ENCODE measurements around the gene C5orf58. TPM values are rescaled to one million over a fixed set of nuclear protein-coding genes. Genes with fewer than 3 reads are reported as not detected.

C5orf58 gene
- total and polyA plus RNA-seq, 9 of the 15 experiments (the other 6 are each of a cell fraction or from before 2014, with no cell fraction given): 1.5 to 7.6 (median 5.3) TPM

- in situ Hi-C loops (cut with MboI) (no loop called here), intact Hi-C loops (cut with micrococcal nuclease) (loop anchor here (1.0 to 2.0 kb wide), 2 partner anchors 65 to 147 kb away; no protein-coding TSS in a partner anchor)
- CTCF ChIA-PET (ENCODE audit: low intra/inter-chr PET ratio): interaction anchor here (0.6 to 2.0 kb wide), 3 partner anchors 60 to 65 kb away, joined by 3 to 10 read pairs (median 4); no protein-coding TSS in a partner anchor
- H3K9ac ChIP-seq (ENCODE audit: insufficient read depth in 1 of 2, low read depth in 2 of 2, low read length in 2 of 2): no peak overlapping the region
- H3K4me2 ChIP-seq (ENCODE audit: insufficient read depth, low read length): no peak overlapping the region
- no peaks in the 10 kb centered on the region for H3K79me2 ChIP-seq (ENCODE audit: control insufficient read depth, insufficient read depth, low read length)
- peak; percentile 57 for ATAC-seq
- H3K27me3 ChIP-seq (ENCODE audit: control insufficient read depth in 2 of 2, insufficient read depth in 2 of 2, low read length in 2 of 2): no peaks in the 10 kb centered on the region
- no peak overlapping the region for H2AFZ ChIP-seq (ENCODE audit: low read depth, low read length)
- 34% methylated on average over 8 of the region's 8 CpGs for WGBS (ENCODE audit: insufficient coverage, low coverage, missing lambda C conversion rate)
- H3K4me1 ChIP-seq (replicated peaks in 1 of 2; ENCODE audit: control insufficient read depth in 2 of 2, insufficient read depth in 2 of 2, low read length in 2 of 2): peaks cover 3 to 31% of the 10 kb centered on the region in 2 experiments; a peak in 4 of 5 replicates
- H3K27ac ChIP-seq (ENCODE audit: extremely low read depth, low read depth, low read length): no peak overlapping the region
- FAIRE-seq: peak; percentile 55
- H3K36me3 ChIP-seq (ENCODE audit: control insufficient read depth, insufficient read depth, low read length): peaks cover 9% of the 10 kb centered on the region; the same call in 2 of the 3 replicates
- BruUV-seq (replicated peaks): no TSS peak
- no peaks in the 10 kb centered on the region for H3K9me3 ChIP-seq (replicated peaks; ENCODE audit: control insufficient read depth, insufficient read depth, low read depth, low read length)
- no peak overlapping the region for H3K4me3 ChIP-seq
- H4K20me1 ChIP-seq (replicated peaks; ENCODE audit: control insufficient read depth, insufficient read depth, low read length): no peaks in the 10 kb centered on the region; the same call in 1 of the 2 replicates
- POLR2A ChIA-PET: interaction anchor here (0.5 to 0.7 kb wide), 4 partner anchors 74 to 1562 kb away, joined by 3 to 5 read pairs (median 3); no protein-coding TSS in a partner anchor
- peak in 2 of 4 experiments; percentile 39 to 67 for DNase-seq (ENCODE audit: extremely low read depth in 1 of 4, low spot score in 3 of 4)
- H3K9me1 ChIP-seq (ENCODE audit: control insufficient read depth, insufficient read depth, low read length): no peaks in the 10 kb centered on the region
- TF ChIP-seq CTCF (IDR thresholded peaks at IDR 0.05 in 2 of 3, conservative IDR thresholded peaks at IDR 0.05 in 1 of 3; ENCODE audit: insufficient read depth in 2 of 3, low read depth in 1 of 3, low read length in 3 of 3): peak; percentile 36 to 66 (median 57); a peak in 4 of 6 replicates
- TF ChIP-seq CHAMP1 (IDR thresholded peaks at IDR 0.05): no peak
- TF ChIP-seq ZNF740 (CRISPR knock-in tag; IDR thresholded peaks at IDR 0.05): no peak
- no peak for TF ChIP-seq ZNF740 (tag; IDR thresholded peaks at IDR 0.05)
- no peak for TF ChIP-seq ELK1 (CRISPR knock-in tag; IDR thresholded peaks at IDR 0.05)
- 0 out of 2 replicates have a peak, but pooled peaks have one; percentile 24 for TF ChIP-seq SMC3 (conservative IDR thresholded peaks at IDR 0.05; ENCODE audit: insufficient read depth, low read depth, low read length)
- no peak for TF ChIP-seq HMGN3 (IDR thresholded peaks at IDR 0.05; ENCODE audit: borderline replicate concordance, extremely low read depth, insufficient read length, low read depth, low read length)
- TF ChIP-seq POLR3A (IDR thresholded peaks at IDR 0.05; ENCODE audit: borderline replicate concordance, extremely low read depth, insufficient read depth, insufficient read length): no peak
- peak in 1 of 2 experiments; percentile 73; a peak in 2 of 4 replicates for TF ChIP-seq RAD21 (CRISPR knock-in tag; conservative IDR thresholded peaks at IDR 0.05 in 1 of 2, IDR thresholded peaks at IDR 0.05 in 1 of 2)
- TF ChIP-seq ZNF384 (IDR thresholded peaks at IDR 0.05; ENCODE audit: low read depth, low read length): no peak
- no peak for TF ChIP-seq MEF2D (tag; conservative IDR thresholded peaks at IDR 0.05; ENCODE audit: low read depth)
- TF ChIP-seq MED1 (CRISPR knock-in tag; IDR thresholded peaks at IDR 0.05; ENCODE audit: borderline replicate concordance): no peak
Measured at GRCh38 chr5:170273968-170274710, 41.4 kb downstream of the C5orf58 start.
